GM18867 (cell line): Measurements from ENCODE around the gene IFI27.

Experiments
- ATAC-seq: cut with Tn5 transposase; IDR thresholded peaks from one replicate; pipeline ENCODE4 v1.9.1; 2021; ENCODE audit warnings: mild to moderate bottlenecking, moderate library complexity; ENCODE audit not compliant: unreplicated experiment

The IFI27 gene

DNA sequence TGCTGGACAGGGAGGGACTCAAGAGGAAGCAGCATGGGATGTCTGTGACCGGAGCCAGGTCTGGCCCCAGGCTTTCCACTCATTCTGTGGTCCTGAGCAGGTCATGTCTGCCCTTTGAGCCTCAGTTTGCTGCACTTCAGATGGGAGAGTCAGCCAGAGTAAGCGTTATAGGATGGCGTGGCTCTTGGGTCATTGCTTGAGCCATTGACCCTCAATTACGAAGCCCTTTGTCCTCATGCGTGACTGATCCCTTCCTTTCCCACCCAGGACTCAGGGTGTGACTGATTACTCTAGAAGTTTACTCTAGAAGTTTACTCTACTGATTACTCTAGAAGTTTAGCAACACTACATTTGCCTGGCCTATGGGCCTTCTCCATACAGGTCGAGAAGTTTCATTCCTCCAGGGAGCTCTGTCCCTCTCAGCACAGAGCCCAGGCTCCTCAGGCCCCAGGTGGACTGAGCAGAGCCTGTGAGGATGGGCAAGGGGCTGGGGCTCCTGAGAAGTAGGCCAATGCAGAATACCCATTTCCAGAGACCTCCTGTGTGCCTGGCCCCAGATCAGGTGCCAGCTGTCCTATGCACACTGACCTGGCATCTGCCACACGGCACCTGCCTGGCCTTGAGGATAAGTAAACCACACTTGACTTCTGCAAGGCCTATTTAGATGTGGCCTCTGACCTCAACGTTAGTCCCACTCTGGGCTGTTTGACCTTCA lies 7.6 kb upstream of the IFI27 start:
- ATAC-seq, result no peak

DNA sequence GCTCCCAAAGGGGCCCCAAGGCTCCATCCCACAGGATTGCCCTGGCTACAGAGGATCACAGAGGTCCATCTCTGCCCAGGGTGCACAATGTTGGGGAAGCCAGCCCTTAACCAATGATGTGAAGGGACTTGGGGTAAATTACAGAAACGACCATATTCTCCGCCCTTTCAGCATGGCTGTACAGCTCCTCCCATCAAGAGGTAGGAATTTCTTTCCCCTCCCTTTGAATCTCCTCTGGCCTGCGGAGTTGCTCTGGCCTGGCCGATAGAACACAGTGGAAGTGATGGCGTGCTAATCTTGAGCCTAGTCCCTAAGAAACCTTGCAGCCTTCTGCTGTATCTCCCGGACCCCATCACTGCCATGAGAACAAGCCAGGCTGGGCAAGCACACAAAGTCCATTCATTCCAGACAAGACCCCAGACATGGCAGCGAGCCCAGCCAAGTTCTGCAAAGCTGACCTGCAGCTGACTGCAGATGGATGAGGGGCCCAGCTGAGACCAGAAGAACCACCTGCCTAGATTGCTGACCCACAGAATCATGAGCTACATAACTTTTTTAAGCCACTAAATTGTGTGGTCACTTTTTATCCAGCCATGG lies 6.9 kb upstream of the IFI27 start:
- no peak for ATAC-seq

DNA sequence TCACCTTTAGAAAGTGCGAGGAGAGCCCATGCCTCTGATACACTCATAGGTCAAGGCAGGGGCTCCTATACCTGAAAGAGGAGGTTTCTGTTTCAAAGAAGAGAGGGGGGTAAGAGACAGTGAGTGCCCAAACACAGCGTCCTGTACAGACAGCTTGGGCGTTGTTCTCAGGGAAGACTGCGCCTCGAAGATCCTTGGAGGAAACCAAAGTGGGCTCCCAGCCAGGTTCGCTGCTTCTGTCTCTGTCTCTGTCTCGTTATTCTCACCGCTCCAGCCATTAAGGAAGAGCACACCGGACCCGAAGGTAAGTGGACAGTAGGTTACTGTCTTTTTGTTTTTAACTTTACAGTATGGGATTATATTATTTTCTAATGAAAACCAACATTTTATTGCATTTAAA lies 5.8 kb upstream of the IFI27 start:
- ATAC-seq, result no peak

DNA sequence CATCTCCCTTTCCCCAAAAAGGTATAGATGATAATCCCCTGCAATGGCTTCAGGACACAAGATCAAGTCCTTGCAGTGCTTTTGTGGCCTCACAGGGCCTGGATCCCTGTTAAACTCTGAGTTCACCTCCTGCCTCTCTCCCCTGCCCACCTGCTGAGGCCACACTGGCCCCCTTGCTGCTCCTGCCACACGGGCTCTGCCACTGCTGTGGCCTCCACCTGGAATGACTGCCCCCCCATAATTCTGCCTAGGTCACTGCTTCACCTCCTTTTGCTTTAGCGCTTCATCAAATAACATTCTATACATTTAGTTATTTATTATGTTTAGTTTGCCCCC lies 653 bp upstream of the IFI27 start:
- ATAC-seq, result no peak

DNA sequence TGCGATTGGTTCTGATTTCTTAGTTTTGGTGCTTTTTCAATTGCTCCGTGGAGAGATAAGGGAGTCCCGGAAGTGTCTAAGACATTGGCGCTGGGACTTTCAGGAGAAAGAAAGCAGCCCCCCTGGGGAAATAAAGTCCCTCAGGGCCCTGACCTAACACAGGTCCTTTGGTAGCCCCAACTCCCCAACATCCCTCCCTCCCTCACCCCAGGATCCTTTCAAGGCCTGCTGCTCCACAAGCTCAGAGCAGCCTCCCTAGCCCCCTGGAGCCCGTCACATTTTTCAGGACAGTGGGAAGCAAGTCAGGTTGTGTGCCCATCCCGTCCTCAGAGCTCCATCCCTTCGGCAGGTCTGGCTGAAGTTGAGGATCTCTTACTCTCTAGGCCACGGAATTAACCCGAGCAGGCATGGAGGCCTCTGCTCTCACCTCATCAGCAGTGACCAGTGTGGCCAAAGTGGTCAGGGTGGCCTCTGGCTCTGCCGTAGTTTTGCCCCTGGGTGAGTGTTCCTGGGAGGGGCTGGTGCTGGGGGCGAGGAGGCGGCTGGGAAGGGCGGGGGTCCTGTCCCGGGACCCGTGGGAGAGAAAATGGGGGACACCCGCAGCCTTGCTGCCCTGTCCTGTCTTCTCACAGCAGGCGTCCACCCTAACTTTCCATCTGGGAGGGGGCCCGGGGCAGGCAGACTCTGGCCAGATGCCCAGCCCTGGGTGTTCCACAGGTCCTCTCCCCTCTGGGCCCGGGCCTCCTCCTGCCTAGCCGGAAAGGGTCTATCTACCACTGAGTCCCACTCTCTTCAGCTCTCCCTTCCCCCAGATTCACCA lies 950 bp downstream of the IFI27 start:
- ATAC-seq, result no peak

DNA sequence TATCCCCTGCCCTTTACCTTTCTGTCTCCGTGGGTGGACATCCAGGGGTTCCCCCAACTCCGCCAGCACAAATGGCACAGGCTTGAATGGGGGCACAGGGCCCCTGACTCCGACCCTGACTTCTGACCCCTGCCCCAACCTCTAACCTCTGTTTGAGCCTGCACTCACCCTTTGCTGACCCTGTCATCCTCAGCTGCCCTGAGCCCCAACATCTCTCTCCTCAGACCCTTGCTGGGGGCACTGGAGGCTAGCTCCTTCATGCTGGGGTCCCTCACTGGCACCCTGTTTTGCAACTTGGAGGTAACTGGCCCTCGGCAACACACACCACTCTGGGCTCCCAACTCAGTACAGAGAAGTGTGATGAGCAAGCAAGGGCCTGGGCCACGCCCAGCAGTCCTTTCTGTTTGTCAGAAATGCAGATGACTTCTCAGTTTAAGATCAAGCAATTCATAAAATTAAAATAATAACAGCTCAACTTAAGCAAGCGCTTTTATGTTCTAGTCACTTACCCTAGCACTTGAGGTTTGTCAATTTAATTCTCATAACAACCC lies 2.1 kb downstream of the IFI27 start:
- ATAC-seq, result no peak

DNA sequence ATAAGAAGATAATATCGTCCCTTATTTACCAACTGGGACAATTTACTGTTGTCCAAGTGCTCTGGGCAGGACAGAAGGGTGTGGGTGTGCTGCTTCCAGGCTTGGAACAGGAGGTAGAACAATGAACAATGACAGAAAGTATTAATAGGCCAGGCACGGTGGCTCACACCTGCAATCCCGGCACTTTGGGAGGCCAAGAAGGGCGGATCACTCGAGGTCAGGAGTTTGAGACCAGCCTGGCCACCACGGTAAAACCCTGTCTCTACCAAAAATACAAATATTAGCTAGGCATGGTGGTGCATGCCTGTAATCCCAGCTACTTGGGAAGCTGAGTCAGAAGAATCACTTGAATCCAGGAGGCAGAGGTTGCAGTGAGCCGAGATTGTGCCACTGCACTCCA lies 2.5 kb downstream of the IFI27 start:
- ATAC-seq, result no peak

DNA sequence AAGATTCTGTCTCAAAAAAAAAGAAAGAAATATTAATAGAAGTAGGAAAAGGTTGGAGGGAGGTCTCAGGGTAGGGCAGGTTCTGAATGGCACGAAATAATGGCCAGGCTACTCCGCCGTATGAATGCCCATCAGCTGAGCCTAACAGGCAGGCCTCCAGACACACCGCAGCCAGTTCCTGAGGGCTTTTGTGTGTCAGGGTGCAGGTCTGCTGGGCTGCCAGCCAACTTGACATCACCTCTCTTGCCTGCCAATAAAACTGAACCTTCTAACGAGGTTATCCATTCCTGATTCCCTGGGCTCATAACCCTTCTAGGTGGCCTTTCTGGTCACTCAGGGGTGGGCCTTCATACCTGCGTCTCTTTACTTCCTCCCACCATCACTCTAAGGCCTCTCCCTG lies 3.0 kb downstream of the IFI27 start:
- ATAC-seq, result no peak

DNA sequence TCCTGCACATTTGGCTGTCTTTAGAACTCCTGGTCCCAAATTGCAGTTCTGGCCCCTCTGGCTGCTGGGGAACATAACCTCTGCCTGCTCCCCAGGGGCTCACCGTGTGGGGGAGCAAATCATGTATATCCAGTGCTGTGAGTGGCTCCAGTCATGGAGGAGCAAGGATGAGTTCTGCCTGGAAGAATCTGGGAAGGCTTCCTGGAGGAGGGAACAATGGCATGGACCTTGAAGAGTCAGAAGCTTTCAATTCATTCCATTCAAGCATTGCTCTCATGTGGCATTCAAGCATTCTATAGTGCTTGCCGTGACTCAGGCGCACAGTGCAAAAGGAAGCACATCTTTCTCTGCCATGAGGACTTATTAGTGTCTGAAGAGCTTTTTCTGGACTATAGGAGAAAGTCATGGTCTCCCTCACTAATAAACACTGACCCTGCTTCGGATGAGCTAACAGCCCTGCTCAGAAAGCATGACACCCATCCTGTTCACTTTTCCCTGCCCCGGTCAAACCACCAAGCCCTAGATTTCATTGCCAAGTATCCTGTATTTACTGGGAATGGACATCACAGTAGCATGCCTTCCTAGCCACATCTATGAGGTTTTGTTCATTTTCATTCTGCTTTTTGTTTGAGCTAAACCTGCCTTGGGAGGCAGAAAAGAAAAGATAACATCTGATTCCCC lies 3.5 kb downstream of the IFI27 start:
- ATAC-seq, result no peak

DNA sequence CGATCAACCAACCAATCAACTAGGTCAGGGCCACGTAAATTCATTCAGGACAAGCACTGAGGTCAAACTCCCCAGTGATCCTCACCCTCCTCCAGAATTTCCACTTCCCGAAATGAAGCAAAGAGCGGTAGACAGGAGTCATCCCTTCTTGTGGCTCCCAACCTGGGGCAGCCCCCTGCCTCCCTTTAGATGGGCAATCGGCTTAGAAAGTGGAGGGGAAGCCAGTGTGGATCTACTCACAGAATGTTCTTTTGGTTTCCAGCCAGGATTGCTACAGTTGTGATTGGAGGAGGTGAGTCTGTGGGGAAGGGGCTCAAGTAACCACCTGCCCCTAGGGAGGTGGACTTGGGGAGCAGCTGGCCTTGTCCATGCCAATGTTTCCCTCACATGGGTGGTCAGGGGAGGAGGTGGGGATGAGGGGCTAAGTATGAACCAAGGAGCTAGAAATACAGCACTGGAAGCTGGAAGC lies 4.1 kb downstream of the IFI27 start:
- ATAC-seq, result no peak

DNA sequence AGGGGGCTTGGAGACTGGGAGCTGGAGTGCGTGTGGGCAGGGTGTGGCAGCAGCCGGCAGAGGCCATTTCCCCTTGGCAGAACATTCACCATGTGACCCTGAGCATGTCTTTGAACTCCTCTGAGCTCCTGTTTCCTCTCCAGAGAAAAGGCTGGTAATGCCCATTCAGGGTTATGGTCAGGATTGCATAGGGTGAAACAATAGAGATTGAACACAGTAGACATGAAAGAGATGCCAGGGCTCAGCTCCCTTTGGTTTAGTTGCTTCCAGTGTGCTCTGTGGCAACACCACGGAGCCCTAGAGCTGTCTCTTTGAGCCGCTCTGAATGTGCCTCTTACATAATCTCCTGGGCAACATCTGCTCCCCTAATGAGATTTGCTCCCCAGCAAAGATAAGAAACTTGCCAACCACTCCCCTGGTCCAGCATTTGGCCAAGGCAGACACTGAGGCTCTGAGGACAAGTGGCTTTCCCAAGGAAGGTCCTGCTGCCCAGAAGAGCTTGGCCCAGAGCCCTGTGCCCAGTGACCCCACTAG lies 4.6 kb downstream of the IFI27 start:
- ATAC-seq, result no peak

DNA sequence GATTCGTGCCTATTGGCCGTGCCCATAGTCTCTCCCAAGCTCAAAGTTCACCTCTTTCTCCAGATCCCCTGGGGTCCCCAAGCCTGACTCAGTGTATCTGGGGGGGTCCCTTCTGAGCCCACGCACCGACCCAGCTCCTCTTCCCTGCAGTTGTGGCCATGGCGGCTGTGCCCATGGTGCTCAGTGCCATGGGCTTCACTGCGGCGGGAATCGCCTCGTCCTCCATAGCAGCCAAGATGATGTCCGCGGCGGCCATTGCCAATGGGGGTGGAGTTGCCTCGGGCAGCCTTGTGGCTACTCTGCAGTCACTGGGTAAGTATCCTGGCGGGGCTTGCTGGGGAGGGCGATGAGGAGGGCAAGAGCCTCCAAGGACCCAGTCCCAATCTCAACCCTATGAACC lies 5.1 kb downstream of the IFI27 start:
- ATAC-seq, result no peak

DNA sequence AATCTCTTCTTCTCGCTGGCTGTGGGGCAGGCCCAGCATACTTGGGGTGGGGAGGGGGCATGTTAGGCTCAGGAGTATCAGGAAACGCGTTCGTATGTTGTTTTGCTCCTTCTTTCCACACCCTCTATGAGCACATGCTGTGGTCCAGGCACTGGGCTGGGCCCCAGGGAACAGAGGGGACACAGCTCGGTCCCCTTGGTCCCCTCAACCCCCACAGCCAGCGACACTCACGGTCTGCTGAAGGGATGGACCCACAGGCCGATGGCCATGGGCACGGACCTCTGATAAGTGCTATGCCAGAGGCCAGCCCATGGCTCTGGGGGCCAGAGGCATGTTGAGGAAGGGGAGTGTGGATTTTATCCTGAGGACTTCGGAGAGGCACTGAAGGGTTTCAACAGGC lies 6.2 kb downstream of the IFI27 start:
- no peak for ATAC-seq

DNA sequence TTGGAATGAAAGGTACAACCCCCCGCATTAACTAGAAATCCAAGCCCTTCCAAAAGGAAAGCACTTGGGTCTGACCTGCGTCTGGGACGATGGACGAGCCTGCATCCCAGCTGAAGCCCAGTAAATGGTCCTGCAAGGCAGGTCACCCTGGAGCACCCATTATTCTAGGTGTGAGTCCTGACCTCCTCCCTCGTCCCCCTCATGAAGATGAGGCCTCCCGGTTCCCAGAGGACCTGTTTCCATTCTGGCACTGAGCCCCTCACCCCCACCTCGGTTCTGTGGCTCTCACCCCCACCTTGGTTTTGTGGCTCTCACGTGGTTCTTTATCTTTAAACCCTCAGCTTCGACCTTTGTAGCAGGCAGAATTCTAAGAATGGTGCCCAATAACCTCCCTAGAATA lies 7.3 kb downstream of the IFI27 start:
- no peak for ATAC-seq

DNA sequence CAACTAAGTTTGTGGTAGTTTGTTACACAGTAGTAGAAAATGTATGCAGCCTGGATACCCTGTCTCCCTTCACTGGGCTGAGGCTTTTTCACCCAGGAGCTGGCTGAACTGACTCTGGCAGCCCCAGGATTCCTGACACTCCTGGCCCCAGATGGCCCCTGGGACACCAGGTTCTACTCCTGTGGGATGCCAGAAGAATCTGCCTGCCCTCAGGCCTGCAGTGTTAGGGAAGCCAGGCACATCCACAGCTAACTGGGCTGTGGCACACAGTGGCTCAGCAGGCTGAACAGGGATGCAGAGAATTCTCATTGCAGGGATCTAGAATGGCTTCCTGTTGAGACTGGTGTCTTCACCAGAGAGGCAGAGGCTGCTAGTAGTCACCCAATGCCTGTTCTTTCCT lies 8.5 kb downstream of the IFI27 start:
- ATAC-seq, result no peak

DNA sequence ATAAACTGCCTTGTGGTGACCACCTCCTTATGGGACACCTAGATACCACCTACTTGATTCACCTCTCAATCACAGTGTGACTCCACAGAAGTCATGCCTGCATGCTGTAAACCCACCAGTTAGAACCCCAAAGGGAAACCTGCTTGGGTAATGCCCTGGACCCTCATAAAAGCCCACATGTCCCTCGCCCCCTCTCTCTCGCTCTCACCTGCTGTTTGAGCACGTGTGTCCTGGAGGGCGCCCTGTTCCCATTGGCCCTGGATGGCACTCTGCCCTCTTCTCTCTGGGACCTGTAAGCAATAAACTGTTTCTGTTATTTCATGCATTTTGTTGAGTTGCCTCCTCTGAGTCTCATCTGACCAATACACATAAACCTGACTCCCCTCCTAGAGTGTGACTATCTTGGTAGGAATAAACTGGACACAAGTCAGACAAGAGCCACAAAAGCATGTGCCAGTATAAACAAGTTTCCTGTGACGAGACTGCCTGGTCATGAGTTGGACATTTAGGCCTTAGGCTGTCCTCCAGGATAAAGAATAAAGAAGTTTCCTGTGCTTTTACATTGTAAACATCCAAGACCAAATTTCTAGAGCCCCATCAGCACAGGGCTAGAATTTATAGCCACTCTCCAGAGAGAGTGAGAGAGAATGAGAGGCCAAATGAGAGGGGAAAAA lies 10.3 kb downstream of the IFI27 start:
- ATAC-seq, result no peak

DNA sequence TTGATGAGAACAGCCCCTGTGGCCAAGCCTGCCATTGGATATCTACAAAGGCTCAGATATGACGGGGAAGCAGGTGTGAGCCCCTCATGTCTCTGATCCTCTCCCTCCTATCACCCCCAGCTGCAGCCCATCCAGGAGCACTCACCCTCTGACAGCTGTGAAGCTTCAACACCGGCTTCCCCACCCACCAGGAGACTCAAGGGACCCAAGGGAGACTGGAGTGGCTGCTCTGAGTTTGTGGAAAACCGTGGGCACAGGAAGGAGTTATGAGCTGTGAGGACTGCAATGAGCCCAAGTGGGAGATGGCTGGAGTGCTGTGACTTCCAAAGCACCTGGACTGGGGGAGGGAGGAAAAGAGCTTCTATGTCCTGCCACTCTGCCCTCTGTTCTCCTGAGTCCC lies 10.9 kb downstream of the IFI27 start:
- no peak for ATAC-seq

DNA sequence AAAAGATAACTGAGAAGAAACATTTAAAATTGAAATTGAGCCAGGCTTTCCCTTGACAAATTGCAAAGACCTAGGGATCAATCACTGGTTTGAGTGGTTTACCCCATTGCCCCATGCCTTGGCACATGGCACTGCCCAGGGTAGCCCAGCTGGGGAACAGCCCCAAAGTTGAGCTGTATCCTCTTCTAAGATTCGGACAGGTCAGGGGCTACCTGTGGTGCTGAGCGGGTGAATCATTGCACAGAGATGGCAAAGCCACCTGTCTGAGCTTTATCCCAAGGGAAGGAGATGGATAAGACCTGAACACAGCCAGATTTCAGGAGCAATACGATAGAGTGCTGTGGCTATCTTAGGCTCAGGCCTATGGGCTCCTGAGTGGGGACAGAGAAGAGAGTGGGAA lies 11.9 kb downstream of the IFI27 start:
- no peak for ATAC-seq

DNA sequence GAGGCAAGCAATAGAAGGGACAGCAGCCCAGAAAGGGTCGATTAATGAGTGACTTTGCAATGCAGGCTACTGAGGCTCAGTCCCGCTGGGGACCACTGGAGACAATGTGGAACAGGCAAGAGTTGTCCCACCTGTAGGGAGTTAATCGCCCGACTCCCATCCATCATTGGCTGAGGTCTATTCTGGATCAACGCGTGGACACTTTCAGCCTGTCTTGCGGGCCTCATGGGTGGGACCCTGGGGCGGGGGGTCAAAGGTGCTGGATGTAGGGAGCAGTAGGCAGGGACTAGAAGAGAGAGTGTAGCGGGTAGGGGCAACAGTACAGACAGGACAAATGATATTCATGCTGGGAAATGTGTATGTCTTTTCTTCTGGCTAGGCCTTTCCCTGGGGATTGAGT lies 12.8 kb downstream of the IFI27 start:
- no peak for ATAC-seq

DNA sequence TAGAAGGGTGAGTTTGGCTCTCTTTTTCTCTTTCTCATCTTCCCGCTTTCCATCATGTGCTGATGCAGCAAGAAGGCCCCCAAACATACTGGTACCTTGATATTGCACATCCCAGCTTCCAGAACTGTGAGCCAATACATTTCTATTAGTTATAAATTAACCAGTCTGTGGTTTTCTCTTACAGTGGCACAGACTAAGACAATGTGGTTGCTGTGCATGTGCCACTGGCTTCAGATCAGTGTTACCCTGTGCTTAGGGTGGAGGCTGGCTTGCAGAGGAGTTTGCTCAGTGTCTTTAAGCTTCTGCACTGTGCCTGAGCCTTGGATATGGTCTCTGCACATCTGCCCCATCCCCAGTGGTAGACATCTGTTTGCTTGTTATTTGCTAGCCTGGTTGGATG lies 13.3 kb downstream of the IFI27 start:
- no peak for ATAC-seq
